Middle frontal gyrus (tissue), 1 donor: ENCODE results near the gene GPR158.
"Not testable (repeated sequence)": the region's sequence is repeated elsewhere in the genome, so short reads cannot be mapped to it uniquely, and the experiment has no call there.

Experiments used
- DNase-seq: peaks from one replicate; pipeline ENCODE4 v3.0.0-alpha.2; 2015; ENCODE audit warnings: low spot score; ENCODE audit errors: extremely low spot score

The GPR158 gene

GRCh38 chr10:25300073-25300472, 125.3 kb downstream of the GPR158 start:
- no peak for DNase-seq

DNA sequence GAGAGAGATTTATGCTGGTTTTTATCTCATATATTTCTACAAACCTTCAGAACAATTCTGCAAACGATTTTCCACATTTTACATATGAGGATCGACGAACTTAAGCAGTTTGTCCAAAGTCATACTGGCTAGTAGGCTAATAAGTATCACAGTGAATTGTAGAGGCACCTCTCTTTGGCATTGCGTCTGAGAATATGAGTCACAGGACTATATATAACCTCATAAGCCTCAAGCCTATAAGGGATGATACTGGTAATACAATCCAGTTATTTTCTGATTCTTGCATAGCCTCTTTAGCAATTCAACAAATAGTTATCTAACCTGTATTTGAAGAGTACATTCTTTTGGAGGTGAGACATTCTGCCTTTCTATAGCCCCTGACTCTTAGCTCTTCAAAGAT, 129.8 kb downstream of the GPR158 start:
- no peak for DNase-seq

DNA sequence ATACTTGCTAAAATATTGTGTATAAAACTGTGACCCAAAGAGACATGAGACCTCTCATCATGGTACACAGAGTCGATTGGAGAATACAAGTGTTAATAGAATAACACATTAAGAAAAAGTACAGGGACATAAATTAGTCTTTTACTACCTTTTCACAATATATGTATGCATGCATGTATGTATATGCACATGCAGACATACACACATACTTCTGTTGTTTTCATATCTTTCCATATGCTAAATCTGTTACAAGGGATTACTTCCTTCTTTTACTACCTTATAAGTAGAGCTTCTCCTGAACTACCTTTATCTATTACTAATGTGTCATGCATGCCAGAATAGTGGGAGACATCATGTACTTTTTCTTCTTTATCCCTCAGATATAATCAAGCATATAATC, 131.6 kb downstream of the GPR158 start:
- DNase-seq = no peak

GRCh38 chr10:25308278-25308677, 133.5 kb downstream of the GPR158 start:
- no peak for DNase-seq

- not testable (repeated sequence) for DNase-seq
These were observed 142.9 kb downstream of the GPR158 start for GRCh38 chr10:25317596-25318211.

DNA sequence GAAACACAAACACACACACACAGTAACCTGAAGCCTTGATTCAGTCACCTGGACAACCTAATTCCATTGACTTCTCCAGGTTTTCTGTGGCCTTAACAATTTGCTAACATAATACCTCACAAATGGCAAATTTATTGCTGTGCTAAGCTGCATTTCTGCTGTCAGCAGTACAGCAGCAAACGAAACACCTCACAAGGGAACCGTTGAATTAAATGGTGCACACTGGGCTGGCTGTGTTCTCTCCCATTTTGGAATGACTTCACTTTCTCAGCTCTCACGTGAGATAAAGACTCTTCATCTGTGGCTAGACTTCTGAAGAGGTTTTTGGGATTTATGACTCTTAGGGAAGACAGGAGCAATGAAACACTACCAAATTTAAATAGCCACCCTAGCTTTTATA, 152.5 kb downstream of the GPR158 start:
- DNase-seq = no peak

- no peak for DNase-seq
These were observed 153.6 kb downstream of the GPR158 start for GRCh38 chr10:25328361-25328760.

DNA sequence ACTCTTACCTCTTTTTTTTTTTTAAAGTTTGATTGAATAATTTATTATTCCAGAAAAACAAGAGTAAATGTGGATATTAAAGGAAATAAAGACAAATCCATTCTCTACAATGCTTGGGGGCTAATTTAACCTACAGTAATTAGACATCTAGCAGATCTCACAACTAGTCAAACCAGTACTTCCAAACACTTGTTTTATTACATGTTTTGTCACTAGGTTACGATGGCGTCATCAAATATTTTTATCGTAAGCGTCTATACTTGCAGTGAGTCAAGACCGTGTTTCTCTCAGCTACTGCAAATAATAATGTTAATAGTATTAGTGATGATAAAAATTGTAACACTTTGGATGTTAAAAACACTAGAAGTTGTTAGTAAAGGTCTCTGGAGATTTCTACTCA, 154.8 kb downstream of the GPR158 start:
- DNase-seq = not testable (repeated sequence)

- DNase-seq = no peak
These were observed 159.6 kb downstream of the GPR158 start for GRCh38 chr10:25334445-25334844.

GRCh38 chr10:25336330-25336729, 161.5 kb downstream of the GPR158 start:
- no peak for DNase-seq

DNA sequence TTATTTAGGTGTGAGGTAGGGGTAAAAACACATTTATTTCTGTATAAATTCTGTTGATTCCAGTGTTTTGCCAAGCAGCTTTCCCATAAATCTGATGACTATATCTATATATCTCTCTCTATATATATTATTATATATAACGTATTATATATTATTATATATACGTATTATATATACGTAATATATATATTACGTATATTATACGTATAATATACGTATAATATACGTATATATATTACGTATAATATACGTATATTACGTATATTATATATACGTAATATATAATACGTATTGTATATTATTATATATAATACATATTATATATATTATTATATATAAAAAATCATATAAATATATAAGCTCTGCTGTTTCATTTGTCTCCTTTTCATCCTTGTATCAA, 163.5 kb downstream of the GPR158 start:
- DNase-seq = peak; percentile 65

DNA sequence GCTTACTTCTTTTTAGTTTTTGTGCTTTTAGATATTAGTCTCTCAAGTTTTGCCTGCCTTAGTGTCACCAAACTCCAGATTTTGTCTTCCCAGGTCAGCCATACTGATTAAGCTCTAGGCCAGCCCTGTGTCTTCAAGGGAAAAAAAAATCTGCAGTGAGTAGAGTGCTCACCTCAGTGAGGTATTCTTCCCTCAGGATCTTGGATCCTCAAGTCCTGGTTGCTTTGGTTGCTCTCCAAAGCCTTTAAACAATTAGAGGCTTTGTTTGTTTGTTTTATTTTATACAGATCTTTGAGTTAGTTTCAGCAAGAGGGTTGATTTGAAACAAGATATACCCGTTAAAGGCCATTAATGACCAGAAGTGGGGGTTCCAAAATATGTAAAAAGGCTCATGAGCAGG, 165.2 kb downstream of the GPR158 start:
- no peak for DNase-seq

- no peak for DNase-seq
These were observed 174.7 kb downstream of the GPR158 start for GRCh38 chr10:25349520-25349919.

- no peak for DNase-seq
These were observed 181.8 kb downstream of the GPR158 start for GRCh38 chr10:25356609-25357008.

- no peak for DNase-seq
These were observed 182.5 kb downstream of the GPR158 start for GRCh38 chr10:25357269-25357668.

DNA sequence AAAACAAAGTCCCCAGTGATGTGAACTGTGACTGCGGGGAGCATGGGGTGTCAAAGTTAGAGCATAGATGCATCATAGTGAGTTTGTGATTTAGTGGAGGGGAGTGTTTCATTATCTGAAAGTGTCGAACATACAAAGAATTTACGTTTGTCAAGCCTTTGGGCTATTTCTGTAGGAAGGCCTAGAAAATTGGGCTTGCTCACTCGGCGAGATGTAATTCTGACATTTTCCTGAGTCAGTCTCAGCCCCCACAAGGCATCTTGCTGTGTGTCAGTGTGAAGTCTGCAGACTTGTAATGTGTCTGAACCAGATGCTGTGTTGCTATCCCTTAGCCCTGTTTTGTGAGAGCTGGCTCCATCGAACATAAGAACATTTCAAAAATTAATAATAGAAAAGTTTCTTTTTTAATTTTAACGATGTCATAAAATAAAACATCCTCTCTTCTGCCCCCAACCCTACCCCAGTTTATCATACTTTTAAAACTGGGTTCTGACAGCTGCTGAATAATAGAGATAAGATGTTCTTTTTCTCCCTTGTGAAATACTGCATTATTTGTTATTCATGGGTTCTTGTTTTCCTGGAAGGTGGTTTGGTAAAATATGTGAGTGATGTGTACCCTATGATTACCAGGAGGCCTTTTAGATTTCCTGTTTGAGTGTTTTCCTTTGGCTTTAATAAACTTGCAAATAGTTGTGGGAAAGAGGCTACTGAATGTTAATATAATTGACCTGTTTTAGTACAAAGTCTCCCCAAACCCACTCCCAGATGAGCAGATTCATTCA, 207.4 kb downstream of the GPR158 start:
- DNase-seq = no peak

DNA sequence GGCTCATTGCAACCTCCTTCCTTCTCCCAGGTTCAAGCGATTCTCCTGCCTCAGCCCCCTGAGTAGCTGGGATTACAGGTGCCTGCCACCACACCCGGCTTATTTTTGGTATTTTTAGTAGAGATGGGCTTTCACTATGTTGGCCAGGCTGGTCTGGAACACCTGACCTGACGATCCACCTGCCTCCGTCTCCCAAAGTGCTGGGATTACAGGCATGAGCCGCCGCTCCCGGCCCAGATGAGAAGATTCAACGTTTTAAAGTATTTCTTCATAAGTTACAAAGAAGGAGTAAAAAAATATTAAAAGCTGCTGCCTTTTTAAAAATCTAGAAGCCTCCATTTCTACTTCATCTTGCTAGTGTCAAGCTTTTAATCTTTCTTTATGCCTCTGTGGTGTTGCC, 208.1 kb downstream of the GPR158 start:
- not testable (repeated sequence) for DNase-seq

GRCh38 chr10:25383686-25384085, 208.9 kb downstream of the GPR158 start:
- DNase-seq = no peak

DNA sequence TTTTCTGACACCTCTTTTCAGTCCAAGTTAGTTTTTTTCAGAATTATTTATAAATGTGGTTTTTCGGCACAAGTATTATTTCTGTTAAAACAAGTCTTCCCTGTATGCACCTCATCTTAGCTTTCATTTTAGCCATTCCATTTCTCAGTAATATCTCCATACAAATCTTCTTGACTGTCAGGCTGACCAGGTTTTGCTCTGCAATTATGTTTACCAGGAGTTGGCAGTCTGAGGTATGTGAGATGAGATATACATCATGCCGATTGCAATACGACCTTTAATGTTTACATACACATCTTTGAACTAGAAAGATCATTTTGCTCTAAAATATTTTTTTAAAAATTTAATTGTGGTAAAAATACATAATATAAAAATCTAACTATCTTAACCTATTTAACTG, 209.8 kb downstream of the GPR158 start:
- DNase-seq = no peak

DNA sequence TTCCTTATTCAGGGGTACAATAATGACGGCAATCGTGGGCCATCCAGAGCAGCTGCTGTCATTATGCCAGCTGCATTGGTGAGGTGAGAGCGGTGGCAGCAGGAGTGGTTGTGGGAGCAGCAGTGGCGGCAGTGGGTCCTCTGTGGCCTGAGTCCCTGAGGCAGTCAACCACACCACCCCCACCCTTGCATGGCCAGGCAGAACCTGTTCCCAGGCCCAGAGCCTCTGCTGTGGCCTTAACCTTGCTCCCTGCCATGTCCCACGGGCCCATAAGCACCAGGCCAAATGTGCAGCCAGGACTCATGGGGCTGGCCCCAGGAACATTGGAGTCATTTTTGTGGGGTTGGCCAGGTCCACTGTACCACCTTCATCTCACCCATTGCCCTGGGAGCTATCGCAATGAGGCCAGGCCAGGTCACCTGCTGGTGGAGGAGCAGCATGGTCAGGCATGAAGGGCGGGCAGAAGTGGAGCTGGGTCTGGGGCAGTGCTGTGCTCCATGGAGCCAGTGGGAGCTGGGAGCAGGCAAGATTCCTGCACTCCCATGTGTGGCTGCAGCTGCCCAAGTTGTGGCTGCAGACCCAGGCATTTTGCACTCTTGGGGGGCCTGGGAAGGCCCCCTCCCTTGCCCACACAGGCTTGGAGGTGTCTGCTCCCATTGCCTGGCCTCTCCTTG, 213.5 kb downstream of the GPR158 start:
- no peak for DNase-seq

GRCh38 chr10:25388862-25389206, 214.0 kb downstream of the GPR158 start:
- no peak for DNase-seq

GRCh38 chr10:25390733-25391132, 215.9 kb downstream of the GPR158 start:
- no peak for DNase-seq

- no peak for DNase-seq
These were observed 217.3 kb downstream of the GPR158 start for GRCh38 chr10:25392132-25392531.
